GM08714 (cell line): ENCODE results near the gene ITGB5.

ENCODE experiments used
- H3K4me3 ChIP-seq: fragments of 200-500 bp; sonication (Bioruptor generic); 2 replicates; pipeline ENCODE4 v1.5.1; 2014; ENCODE audit warnings: mild to moderate bottlenecking, low read length, inconsistent platforms
- ZNF274 ChIP-seq: IDR thresholded peaks from 2 replicates; pipeline ENCODE4 v1.6.1; 2012; ENCODE audit warnings: mild to moderate bottlenecking, low read depth, low read length

The ITGB5 gene

DNA sequence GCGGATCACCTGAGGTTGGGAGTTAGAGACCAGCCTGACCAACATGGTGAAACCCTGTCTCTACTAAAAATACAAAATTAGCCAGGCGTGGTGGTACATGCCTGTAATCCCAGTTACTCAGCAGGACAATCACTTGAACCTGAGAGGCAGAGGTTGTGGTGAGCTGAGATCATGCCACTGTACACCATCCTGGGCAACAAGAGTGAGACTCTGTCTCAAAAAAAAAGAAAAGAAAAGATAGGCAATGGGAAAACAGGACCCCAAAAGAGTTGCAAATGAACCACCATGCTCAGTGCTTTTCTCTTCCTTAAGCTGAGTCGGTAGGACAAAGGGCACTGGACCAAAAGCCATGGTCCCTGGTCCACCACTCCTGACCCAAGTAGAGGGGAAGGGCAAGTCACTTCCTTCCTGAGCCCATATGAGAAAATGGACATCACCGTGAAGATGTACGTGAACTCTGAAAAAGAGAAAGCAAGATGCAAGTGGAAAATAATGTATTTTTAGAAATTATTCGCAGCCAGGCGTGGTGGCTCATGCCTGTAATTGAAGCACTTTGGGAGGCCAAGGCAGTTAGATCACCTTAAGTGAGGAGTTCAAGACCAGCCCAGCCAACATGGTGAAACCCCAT, 2.6 kb downstream of the ITGB5 start:
- no peak overlapping the region for H3K4me3 ChIP-seq
- TF ChIP-seq ZNF274 = no peak

DNA sequence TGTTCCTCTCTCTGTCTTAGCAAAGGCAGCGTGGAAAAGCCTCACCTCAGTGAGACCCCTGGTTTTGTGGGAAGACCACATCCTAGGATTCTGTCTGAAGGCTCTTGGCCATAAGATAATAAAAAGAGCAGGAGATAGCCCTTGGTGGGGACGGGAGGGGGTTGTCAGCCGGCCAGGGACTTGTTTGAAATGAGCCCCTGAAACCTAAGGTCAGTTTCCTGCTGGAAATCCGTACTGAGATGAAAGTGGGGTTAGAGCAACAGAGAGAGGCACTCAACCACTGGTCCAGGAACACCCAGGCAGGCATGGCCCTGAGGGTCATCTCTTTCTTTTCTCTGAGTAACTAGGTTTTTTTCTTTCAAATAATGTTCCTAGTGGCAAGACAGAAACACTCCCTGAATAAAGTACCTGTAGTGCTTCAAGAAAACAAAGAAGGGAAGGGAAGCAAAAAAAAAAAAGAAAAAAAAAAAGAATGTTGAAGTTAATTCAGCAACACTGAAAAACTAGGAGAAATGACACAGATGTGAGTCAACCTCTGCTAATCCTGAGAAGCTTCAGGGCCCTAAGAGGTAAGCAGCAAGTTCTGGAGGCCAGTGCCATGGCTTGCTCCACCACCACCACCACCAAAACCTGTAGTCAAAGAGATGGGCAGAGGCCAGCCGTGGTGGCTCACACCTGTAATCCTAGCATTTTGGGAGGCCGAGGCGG, 3.2 kb downstream of the ITGB5 start:
- no peak overlapping the region for H3K4me3 ChIP-seq
- TF ChIP-seq ZNF274 = no peak

DNA sequence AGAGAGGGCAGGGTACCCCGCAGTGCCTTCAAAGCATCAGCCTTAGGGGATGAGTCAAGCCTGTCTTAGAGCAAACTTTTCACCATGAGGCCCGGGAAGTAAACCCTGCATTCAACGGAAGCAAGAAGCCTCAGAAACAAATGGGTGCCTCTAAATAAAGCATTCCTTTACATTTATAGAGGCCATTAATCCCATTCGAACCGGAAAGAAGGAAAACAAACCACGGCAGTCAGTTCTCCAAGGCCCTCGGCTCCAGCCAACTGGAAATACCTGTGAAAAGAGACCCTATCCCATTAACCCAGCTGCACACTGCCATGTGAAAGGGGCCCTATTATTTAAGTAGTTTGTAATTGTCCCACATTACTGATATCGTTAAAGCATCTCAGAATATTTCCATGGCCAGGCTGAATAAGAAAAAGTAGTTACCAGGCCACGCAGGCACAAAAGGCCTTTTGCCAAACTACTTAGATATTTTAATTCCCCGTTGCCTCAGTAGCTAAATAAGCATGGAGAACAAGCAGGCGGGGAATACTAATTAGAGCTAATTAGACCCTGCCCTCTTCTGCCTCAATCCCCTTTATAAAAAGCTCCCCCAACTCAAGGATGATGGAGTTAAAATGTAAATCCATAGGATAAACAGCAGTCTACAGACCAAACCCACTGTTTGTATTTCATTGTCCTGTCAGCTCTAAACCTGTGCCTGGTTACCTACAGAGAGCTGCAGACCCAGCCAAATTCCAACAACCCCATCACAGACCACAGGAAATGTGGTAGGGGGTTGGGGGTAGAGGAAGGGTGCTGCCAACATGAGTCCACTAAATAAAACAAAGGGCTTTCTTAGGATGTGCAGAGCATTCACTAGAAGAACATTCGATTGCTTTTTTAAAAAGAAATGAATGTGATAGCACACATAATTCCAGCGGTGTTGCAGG, 4.1 kb downstream of the ITGB5 start:
- H3K4me3 ChIP-seq = no peak overlapping the region
- TF ChIP-seq ZNF274 = no peak

DNA sequence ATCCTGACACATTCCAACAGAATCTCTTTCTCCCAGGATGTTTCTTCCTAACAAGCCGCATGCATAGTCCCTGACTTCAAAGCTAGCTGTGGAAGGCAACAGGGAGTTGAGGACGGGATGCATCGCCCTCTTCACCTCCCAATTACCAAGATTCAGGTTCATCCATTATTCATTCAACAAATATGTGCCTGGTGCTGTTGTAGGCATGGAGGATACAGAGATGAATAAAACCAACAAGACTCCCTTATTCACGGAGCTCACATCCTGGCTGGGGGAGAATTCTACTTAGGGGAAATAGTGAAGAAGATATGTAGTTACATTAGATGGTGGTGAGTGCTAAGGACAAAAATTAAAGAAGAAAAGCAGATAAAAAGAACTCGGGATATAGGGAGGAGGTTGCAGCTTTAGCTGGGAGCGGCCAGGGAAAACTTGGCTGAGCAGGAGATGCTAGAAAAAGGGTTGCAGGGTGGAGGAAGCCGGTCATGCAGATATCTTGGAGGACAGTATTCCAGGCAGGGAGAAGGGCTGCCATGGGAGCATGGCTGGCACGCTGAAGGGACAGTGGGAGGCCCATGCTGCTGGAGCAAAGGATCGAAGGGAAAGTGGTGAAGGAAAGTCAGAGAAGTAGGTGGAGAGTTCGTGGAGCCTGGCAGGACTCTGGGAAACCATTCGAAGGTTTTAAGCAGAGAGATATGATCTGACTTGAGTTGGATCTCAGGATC, 5.0 kb downstream of the ITGB5 start:
- no peak overlapping the region for H3K4me3 ChIP-seq
- no peak for TF ChIP-seq ZNF274

DNA sequence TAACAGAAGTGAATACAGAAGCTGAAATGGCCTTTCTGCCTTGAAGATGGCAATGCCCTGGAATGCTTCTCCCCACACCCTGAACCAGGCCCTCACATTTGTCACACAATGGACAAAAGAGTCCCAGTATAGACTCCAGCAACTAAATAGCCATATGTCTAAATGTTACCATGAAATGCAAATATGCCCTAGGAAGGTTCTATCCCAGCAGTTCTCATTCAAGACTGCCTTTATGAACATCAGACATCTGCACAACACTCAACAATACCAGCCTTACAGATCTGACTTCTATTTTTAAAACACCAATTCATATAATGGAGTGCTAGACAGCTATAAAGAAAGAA, 7.9 kb downstream of the ITGB5 start:
- H3K4me3 ChIP-seq = no peak overlapping the region
- TF ChIP-seq ZNF274 = no peak

DNA sequence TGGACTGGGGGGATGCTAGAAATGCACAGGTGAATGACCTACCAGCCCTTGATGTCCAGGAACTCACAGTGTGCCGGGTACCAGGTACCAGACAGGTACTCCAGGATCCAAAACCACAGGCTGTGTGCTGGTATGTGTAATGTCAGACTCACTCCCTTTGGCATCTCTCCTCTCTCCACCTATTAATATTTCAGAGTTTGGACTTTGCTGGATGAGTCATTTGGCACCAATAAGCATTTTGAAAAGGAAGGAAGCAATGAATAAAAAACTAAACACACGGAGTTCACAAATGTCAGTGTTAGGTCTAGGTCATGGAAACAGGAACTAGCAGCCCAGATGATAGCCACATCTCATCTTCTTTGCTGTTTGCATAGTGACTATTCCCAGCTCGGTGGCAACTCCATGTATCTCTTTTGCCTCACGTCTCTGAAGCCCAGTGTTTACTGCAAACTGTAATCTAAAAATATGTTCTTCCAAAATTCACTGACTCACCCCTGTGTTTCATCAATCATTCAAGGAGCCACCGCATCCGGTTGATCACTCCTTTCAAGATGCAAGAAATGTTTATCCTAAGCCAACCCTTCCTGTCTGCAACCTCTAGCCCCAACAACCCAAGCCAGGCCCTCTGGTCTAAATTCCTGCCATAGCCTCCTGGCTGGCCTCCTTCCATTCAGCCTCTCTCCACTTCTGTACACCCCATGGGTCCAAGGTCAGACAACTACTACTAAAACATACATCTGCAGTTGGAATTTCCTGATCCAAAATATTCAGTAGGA, 8.4 kb downstream of the ITGB5 start:
- TF ChIP-seq ZNF274 = no peak
- H3K4me3 ChIP-seq = no peak overlapping the region

DNA sequence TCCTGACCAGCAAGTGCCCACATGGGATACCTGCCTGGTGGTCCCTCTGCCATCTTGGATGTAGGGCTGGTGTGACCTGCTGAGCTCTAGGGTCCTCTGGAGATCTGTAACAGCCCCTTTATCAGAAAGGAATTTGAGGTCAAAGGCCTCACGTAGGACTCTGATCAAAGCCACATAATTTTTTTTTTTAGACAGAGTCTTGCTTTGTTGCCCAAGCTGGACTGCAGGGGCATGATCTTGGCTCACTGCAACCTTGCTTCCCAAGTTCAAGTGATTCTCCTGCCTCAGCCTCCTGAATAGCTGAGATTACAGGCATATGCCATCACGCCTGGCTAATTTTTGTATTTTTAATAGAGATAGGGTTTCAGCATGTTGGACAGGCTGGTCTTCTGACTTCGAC, 9.5 kb downstream of the ITGB5 start:
- H3K4me3 ChIP-seq = no peak overlapping the region
- TF ChIP-seq ZNF274 = no peak

DNA sequence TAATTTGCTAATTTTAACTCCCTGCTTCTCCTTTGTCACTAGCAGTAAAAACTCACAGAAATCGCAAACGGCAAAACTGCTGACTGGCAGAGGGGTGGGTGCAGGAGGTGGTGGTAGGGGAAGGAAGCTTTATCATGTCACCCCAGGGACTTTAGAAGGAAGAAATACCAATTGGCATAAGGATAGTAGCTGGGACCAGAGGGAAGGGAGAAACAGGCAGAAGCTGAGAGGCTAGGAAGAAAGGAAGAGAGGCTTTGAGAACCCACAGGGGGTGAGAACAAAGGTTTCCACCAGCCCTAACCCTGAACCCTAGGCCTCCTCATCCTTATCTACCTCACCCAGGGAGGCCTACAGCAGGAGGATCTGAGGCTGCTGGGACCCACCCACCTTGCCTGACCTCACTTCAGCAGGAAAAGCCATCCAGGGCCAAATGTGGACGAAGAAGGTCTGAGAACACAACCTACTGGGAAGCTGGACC, 10.7 kb downstream of the ITGB5 start:
- no peak overlapping the region for H3K4me3 ChIP-seq
- TF ChIP-seq ZNF274 = no peak

DNA sequence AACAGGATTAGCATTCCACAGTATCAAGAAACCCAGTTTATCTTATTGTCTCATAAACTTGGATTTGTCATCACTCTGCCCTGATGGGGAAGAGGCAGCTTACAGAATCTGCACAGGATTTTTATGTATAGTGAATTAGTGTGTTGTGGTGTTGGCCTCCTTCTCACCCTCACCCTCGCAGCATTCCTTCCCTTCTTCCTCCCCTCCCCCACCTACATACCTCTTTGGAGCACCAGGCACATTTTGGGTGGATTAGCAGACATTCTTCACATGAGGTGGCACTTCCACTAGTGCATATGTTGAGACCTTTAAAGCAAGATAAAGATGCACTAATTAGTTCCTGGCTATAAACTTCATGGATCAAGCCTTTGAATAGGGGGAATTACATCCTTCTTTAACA, 13.9 kb downstream of the ITGB5 start:
- H3K4me3 ChIP-seq = no peak overlapping the region
- no peak for TF ChIP-seq ZNF274

DNA sequence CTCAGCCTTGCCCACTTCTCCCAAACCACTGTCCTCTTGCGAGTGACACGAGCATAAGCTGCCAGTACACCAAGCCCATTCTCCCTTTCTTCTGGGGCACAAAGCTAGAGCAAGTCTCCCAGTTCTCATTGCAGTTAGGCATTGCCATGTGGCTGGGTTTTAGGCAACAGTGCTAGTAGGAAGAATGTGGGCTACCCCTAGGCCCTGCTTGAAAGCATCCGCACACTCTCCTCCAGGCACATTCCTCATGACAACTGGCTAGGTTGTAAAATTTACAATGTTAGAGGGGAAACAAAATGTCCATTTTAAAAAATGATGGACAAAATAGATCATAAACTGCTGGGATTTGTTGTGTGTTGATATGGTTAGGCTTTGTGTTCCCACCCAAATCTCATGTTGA, 19.7 kb downstream of the ITGB5 start:
- no peak for TF ChIP-seq ZNF274

DNA sequence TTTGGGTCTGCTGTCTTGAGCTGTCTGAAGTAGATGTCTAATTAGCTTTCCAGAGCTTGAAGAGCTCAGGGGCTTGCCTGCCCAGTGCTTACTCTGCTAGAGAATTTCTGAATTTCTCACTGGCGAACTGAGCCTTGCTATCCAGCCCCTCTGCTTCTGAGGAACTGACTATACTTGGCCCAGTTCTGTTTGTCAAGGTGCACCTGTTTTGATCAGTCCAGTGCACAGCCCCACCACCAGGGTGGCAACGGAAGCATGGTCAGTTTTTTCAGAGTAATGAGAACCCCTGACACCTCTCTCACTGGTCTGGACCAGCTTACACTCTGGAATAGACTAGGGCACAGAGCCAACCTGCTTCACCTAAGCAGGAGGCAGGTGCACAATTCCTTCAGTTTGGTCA, 25.2 kb downstream of the ITGB5 start:
- no peak for TF ChIP-seq ZNF274
- H3K4me3 ChIP-seq = no peak overlapping the region

More for the DNA sequence above, 19.7 kb downstream of the ITGB5 start:
- H3K4me3 ChIP-seq = no peak overlapping the region

DNA sequence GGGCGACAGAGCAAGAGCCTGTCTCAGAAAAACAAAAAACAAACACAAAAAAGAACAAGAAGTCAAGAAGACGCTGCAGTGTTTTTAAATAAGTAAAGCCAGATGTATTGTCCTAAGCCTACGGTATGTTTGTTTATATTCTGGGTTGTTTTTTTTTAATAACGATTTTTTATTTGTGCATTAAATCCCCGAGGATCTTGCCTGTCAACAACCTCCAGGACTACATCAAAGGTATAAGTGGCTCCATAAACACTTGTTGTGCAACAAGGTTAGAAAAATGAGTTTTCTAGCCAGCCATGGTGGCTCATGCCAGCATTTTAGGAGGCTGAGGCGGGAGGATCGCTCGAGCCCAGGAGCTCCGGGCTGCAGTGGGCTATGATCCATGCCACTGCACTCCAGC, 26.1 kb downstream of the ITGB5 start:
- H3K4me3 ChIP-seq = no peak overlapping the region
- TF ChIP-seq ZNF274 = no peak

DNA sequence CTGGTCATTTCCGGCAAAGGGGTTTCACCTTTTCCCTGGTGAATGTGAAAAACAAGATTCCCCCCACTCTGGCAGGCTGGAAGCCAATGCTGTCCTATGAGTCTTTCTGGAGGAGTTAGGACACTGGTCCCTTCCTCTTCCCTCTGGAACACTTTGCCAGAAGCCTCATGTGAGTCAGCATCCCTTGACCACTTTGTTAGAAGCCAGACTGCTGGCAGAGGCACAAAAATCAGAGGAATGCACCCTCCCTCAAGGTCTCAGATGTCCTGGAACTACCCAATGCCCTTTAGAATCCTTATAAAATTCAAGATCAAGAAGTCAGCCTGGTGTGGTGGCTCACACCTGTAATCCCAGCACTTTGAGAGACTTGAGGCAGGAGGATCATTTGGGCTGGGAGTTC, 26.6 kb downstream of the ITGB5 start:
- no peak overlapping the region for H3K4me3 ChIP-seq
- no peak for TF ChIP-seq ZNF274
